GM18517 (cell line): ENCODE results near the gene SART1.
"Not testable (repeated sequence)": the region's sequence is repeated elsewhere in the genome, so short reads cannot be mapped to it uniquely, and the experiment has no call there.

Experiments used
- ATAC-seq: cut with Tn5 transposase; IDR thresholded peaks from one replicate; pipeline ENCODE4 v1.9.1; 2021; ENCODE audit warnings: mild to moderate bottlenecking, moderate library complexity; ENCODE audit not compliant: unreplicated experiment

The SART1 gene

DNA sequence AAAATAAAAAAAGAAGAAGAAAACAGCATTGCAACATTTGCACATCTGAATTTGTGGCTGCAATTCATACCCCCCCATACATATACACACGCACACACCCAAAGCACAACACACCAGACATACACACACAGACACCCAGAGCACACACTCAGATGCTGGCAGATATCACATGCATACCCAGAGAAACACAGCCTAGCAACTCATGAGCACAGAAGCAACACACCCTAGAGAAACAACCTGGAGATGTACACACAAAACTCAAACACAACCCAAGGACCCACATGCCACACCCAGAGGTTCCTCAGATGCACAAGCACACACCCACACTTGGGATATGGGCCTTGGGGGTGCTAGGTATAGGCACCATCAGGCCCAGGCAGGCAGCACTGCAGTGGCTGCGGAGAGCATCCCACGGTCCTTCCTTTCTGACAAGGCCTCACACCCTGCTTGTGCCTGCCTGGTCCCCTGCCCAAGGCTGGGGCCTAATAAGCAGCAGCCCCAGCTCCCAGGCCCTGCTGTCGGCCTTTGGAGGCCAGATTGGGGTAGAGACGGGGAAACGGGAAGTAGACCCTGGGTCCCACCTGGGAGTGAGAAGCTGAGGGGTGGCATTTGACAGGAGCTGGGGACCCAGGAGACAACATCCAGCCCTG is 53.4 kb downstream of the SART1 start:
- no peak for ATAC-seq

GRCh38 chr11:66015454-66015881 is 53.9 kb downstream of the SART1 start:
- ATAC-seq, result no peak

GRCh38 chr11:66015936-66016792 is 54.6 kb downstream of the SART1 start:
- no peak for ATAC-seq

DNA sequence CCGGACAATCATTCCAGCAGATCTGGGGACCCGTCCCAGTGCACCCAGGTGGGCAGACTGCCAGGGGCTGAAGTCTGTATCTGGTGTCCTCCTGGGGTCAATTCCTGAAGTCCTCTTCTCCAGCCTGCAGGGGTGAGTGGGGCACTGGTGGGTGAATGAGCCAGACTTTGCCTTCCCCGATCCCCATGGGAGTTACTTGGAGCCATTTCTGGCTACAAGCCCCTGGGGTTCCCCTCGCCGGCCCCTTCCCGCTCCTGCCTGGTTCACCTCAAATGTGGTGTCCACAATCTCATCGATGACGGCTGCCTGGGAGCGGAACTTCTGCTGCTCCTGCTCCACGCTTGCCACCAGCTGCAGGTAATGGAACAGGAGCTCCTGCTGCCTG is 55.3 kb downstream of the SART1 start:
- ATAC-seq, result no peak

DNA sequence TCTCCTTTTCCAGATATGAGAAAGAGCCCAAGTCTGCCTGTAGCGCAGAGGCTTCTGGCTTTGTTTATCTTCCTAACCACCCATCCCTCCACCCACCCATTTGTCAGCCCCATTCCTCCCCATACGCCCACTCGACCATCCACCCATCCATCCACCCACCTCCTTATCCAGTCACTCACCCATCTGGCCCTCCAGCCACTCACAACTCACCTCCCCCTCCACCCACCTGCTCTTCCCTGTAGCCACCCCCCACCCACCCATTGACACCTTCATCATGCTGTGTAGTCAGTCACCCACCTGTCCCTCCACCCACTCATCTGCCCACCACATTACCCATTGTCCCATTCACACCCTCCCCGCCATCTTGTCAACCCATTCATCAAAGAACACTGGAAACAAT is 55.8 kb downstream of the SART1 start:
- no peak for ATAC-seq

GRCh38 chr11:66020212-66020611 is 58.7 kb downstream of the SART1 start:
- ATAC-seq, result no peak

DNA sequence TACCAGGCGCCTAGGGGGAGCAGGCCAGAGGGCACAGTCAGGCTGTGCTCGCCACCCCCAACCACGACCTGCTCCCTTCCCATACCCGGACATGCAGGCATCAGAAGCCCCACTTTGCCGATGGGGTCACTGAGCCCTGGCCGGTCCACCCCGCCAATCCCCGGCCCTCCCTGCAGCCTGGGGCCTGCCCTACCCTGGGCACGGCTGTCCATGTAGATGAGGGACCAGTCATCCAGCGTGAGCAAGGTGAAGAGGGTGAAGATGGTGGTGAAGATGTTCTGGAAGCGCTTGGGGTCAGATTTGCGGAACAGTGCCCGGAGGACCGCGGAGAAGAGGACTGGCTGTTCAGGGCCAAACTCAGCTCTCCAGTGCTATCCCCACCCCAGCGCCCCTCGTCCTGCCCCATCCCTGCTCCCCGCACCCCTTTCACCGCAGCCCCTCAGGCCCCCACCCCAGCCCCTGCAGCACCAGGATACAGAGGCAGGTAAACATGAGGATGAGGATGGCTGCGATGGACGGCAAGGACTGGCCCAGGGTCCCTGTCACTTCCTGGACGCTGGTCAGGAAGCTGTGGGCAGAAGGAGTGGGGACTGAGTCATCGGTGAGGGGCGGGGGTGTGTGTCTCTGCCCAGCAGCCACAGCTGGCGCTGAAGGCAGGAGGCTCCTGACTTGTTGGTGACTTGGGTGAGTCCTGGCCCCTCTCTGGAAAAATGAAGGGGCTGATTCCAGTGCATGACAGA is 59.3 kb downstream of the SART1 start:
- ATAC-seq, result no peak

GRCh38 chr11:66022401-66023185 is 61.1 kb downstream of the SART1 start:
- no peak for ATAC-seq

DNA sequence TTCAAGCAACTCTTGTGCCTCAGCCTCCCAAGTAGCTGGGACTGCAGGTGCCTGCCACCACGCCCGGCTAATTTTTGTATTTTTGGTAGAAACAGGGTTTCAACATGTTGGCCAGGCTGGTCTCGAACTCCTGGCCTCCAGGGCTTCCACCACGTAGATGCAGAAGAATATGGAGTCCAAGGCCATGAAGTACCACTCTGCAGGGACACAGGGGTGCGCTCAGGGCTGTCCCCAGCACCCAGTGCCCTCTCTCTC is 61.6 kb downstream of the SART1 start:
- ATAC-seq, result not testable (repeated sequence)

DNA sequence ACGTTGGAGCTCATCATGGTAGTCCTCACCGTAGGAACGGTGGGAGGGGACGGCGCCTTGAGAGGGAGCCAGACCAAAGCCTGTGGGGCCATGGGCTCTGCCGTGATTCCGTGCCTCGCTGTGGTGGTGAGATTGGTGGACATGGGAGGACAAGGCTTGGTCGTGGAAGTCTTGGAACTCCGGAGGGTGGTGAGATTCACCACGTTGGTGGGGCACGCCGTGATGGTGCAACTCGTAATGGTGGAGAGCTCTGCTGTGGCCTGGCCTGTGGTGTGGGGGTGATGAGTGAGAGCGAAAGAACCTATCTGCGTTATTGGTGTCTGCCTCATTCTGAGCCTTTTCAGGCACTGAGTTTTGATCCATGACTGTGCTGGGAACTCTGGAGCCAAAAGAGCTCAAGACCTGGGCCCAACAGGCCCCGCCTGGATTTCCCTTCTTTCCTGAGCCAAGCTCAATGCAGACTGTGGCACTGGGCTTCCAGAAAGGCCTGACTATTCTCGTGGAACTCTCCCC is 64.5 kb downstream of the SART1 start, which contains the start of gene CATSPER1:
Gene CATSPER1, minus strand, starts transcription at position 463 of the 513 bp plus-strand sequence. Its CDS starts 100 bp downstream, at position 363.
- ATAC-seq, result no peak
